ENCODE measurements around the gene EPHB1. TPM values are rescaled to one million over a fixed set of nuclear protein-coding genes. Genes with fewer than 3 reads are reported as not detected.

The EPHB1 gene
- total RNA-seq, 5 donors from 2014 or later (not counting 1 experiment from before 2014, with no cell fraction given): 0.28 to 0.72 (median 0.31) TPM; not detected in 1

GRCh38 chr3:134929976-134930375 lies 134.9 kb downstream of the EPHB1 start:
- no peak for ATAC-seq (replicated peaks in 1 of 4)
- Mint-ChIP-seq H3K4me1 (peaks cover 0 to 9% (median 0%) of the 10 kb centered on the region in 3 donors), H3K36me3 (no peaks in the 10 kb centered on the region), H3K27me3 (peaks cover 0 to 3% of the 10 kb centered on the region in 2 donors), H3K27ac (no peak overlapping the region), H3K4me3 (no peak overlapping the region), H3K9me3 (peaks cover 0 to 3% (median 0%) of the 10 kb centered on the region in 3 donors)
- Histone ChIP-seq H3K4me1 (ENCODE audit: control insufficient read depth in 1 of 2, extremely low read depth in 1 of 2, insufficient read depth in 2 of 2, low read length in 2 of 2) (no peaks in the 10 kb centered on the region), H3K27ac (ENCODE audit: low read length) (no peak overlapping the region), H3K27me3 (replicated peaks in 1 of 2; ENCODE audit: control insufficient read depth in 2 of 2, extremely low read depth in 1 of 2, insufficient read depth in 2 of 2, low read length in 1 of 2) (no peaks in the 10 kb centered on the region), H3K36me3 (ENCODE audit: control insufficient read depth in 2 of 2, extremely low read depth in 1 of 2, insufficient read depth in 1 of 2, low read length in 1 of 2) (no peaks in the 10 kb centered on the region), H3K9me3 (no peaks in the 10 kb centered on the region), H3K4me3 (ENCODE audit: control insufficient read depth in 1 of 2, extremely low read depth in 1 of 2, low read length in 1 of 2) (no peak overlapping the region)
- CTCF ChIA-PET: no interaction called here
- WGBS (ENCODE audit: insufficient coverage): no CpG with 5 or more reads among the region's 2 CpGs
- DNase-seq: no peak
- POLR2A ChIA-PET: no interaction called here

- Mint-ChIP-seq H3K27me3 (peaks cover 0 to 3% of the 10 kb centered on the region in 2 donors), H3K4me3 (no peak overlapping the region)
Measured at GRCh38 chr3:134931045-134931785, 136.2 kb downstream of the EPHB1 start.

GRCh38 chr3:134932035-134932434 lies 137.0 kb downstream of the EPHB1 start:
- H3K27ac ChIP-seq (ENCODE audit: low read length): no peak overlapping the region
- H3K9me3 ChIP-seq: no peaks in the 10 kb centered on the region
- CTCF ChIA-PET: no interaction called here
- WGBS (ENCODE audit: insufficient coverage): 80% methylated on average over 2 of the region's 6 CpGs
- Mint-ChIP-seq H3K4me3 (no peak overlapping the region), H3K4me1 (peaks cover 0 to 9% (median 0%) of the 10 kb centered on the region in 3 donors), H3K9me3 (no peaks in the 10 kb centered on the region), H3K27me3 (peaks cover 0 to 3% of the 10 kb centered on the region in 2 donors), H3K27ac (no peak overlapping the region), H3K36me3 (no peaks in the 10 kb centered on the region)
- no peaks in the 10 kb centered on the region for H3K4me1 ChIP-seq (ENCODE audit: control insufficient read depth in 1 of 2, extremely low read depth in 1 of 2, insufficient read depth in 2 of 2, low read length in 2 of 2)
- no peaks in the 10 kb centered on the region for H3K36me3 ChIP-seq (ENCODE audit: control insufficient read depth in 2 of 2, extremely low read depth in 1 of 2, insufficient read depth in 1 of 2, low read length in 1 of 2)
- H3K4me3 ChIP-seq (ENCODE audit: control insufficient read depth in 1 of 2, extremely low read depth in 1 of 2, low read length in 1 of 2): no peak overlapping the region
- no peak for ATAC-seq (replicated peaks in 1 of 4)
- POLR2A ChIA-PET: no interaction called here
- DNase-seq: no peak
- no peaks in the 10 kb centered on the region for H3K27me3 ChIP-seq (replicated peaks in 1 of 2; ENCODE audit: control insufficient read depth in 2 of 2, extremely low read depth in 1 of 2, insufficient read depth in 2 of 2, low read length in 1 of 2)

More at GRCh38 chr3:134931045-134931785, 136.2 kb downstream of the EPHB1 start:
- Mint-ChIP-seq H3K36me3 (no peaks in the 10 kb centered on the region), H3K4me1 (peaks cover 0 to 9% (median 0%) of the 10 kb centered on the region in 3 donors), H3K9me3 (no peaks in the 10 kb centered on the region), H3K27ac (no peak overlapping the region)
- no peaks in the 10 kb centered on the region for H3K4me1 ChIP-seq (ENCODE audit: control insufficient read depth in 1 of 2, extremely low read depth in 1 of 2, insufficient read depth in 2 of 2, low read length in 2 of 2)
- DNase-seq (no peak), ATAC-seq (replicated peaks in 1 of 4) (no peak)
- no peaks in the 10 kb centered on the region for H3K9me3 ChIP-seq
- H3K4me3 ChIP-seq (ENCODE audit: control insufficient read depth in 1 of 2, extremely low read depth in 1 of 2, low read length in 1 of 2): no peak overlapping the region
- no peaks in the 10 kb centered on the region for H3K27me3 ChIP-seq (replicated peaks in 1 of 2; ENCODE audit: control insufficient read depth in 2 of 2, extremely low read depth in 1 of 2, insufficient read depth in 2 of 2, low read length in 1 of 2)
- WGBS (ENCODE audit: insufficient coverage): 76% methylated on average over 4 of the region's 5 CpGs
- no peaks in the 10 kb centered on the region for H3K36me3 ChIP-seq (ENCODE audit: control insufficient read depth in 2 of 2, extremely low read depth in 1 of 2, insufficient read depth in 1 of 2, low read length in 1 of 2)
- ChIA-PET CTCF (no interaction called here), POLR2A (no interaction called here)
- no peak overlapping the region for H3K27ac ChIP-seq (ENCODE audit: low read length)

GRCh38 chr3:134933997-134934396 lies 138.9 kb downstream of the EPHB1 start:
- Histone ChIP-seq H3K4me1 (ENCODE audit: control insufficient read depth in 1 of 2, extremely low read depth in 1 of 2, insufficient read depth in 2 of 2, low read length in 2 of 2) (no peaks in the 10 kb centered on the region), H3K36me3 (ENCODE audit: control insufficient read depth in 2 of 2, extremely low read depth in 1 of 2, insufficient read depth in 1 of 2, low read length in 1 of 2) (no peaks in the 10 kb centered on the region), H3K9me3 (no peaks in the 10 kb centered on the region), H3K4me3 (ENCODE audit: control insufficient read depth in 1 of 2, extremely low read depth in 1 of 2, low read length in 1 of 2) (no peak overlapping the region), H3K27me3 (replicated peaks in 1 of 2; ENCODE audit: control insufficient read depth in 2 of 2, extremely low read depth in 1 of 2, insufficient read depth in 2 of 2, low read length in 1 of 2) (peaks cover 0 to 7% of the 10 kb centered on the region in 2 experiments), H3K27ac (ENCODE audit: low read length) (no peak overlapping the region)
- Mint-ChIP-seq H3K27me3 (peaks cover 0 to 4% of the 10 kb centered on the region in 2 donors), H3K36me3 (no peaks in the 10 kb centered on the region), H3K27ac (no peak overlapping the region), H3K9me3 (no peaks in the 10 kb centered on the region), H3K4me3 (no peak overlapping the region), H3K4me1 (peaks cover 0 to 4% (median 0%) of the 10 kb centered on the region in 3 donors)
- no peak for ATAC-seq (replicated peaks in 1 of 4)
- no peak for DNase-seq
- CTCF ChIA-PET: no interaction called here
- POLR2A ChIA-PET: no interaction called here
- 84% methylated on average over 3 of the region's 4 CpGs for WGBS (ENCODE audit: insufficient coverage)

- H3K4me3 Mint-ChIP-seq: no peak overlapping the region
- DNase-seq (no peak), ATAC-seq (replicated peaks in 1 of 4) (no peak)
Measured at GRCh38 chr3:134934933-134935332, 139.9 kb downstream of the EPHB1 start.

GRCh38 chr3:134937256-134938028 lies 142.4 kb downstream of the EPHB1 start:
- H3K27me3 Mint-ChIP-seq: peaks cover 0 to 4% of the 10 kb centered on the region in 2 donors
- H3K27me3 ChIP-seq (replicated peaks in 1 of 2; ENCODE audit: control insufficient read depth in 2 of 2, extremely low read depth in 1 of 2, insufficient read depth in 2 of 2, low read length in 1 of 2): peaks cover 0 to 11% of the 10 kb centered on the region in 2 experiments
- no peaks in the 10 kb centered on the region for H3K36me3 ChIP-seq (ENCODE audit: control insufficient read depth in 2 of 2, extremely low read depth in 1 of 2, insufficient read depth in 1 of 2, low read length in 1 of 2)
- no peak for DNase-seq
- H3K36me3 Mint-ChIP-seq: no peaks in the 10 kb centered on the region
- peaks cover 0 to 6% (median 0%) of the 10 kb centered on the region in 3 donors for H3K9me3 Mint-ChIP-seq
- H3K4me3 ChIP-seq (ENCODE audit: control insufficient read depth in 1 of 2, extremely low read depth in 1 of 2, low read length in 1 of 2): no peak overlapping the region
- WGBS (ENCODE audit: insufficient coverage): 59% methylated on average over 5 of the region's 8 CpGs
- H3K9me3 ChIP-seq: no peaks in the 10 kb centered on the region
- ChIA-PET POLR2A (no interaction called here), CTCF (no interaction called here)
- H3K4me1 ChIP-seq (ENCODE audit: control insufficient read depth in 1 of 2, extremely low read depth in 1 of 2, insufficient read depth in 2 of 2, low read length in 2 of 2): no peaks in the 10 kb centered on the region
- no peaks in the 10 kb centered on the region for H3K4me1 Mint-ChIP-seq
- H3K27ac Mint-ChIP-seq: no peak overlapping the region
- H3K4me3 Mint-ChIP-seq: no peak overlapping the region
- H3K27ac ChIP-seq (ENCODE audit: low read length): no peak overlapping the region
- ATAC-seq (replicated peaks in 1 of 4): no peak

More at GRCh38 chr3:134934933-134935332, 139.9 kb downstream of the EPHB1 start:
- Histone ChIP-seq H3K9me3 (no peaks in the 10 kb centered on the region), H3K27me3 (replicated peaks in 1 of 2; ENCODE audit: control insufficient read depth in 2 of 2, extremely low read depth in 1 of 2, insufficient read depth in 2 of 2, low read length in 1 of 2) (peaks cover 0 to 11% of the 10 kb centered on the region in 2 experiments), H3K4me1 (ENCODE audit: control insufficient read depth in 1 of 2, extremely low read depth in 1 of 2, insufficient read depth in 2 of 2, low read length in 2 of 2) (no peaks in the 10 kb centered on the region), H3K27ac (ENCODE audit: low read length) (no peak overlapping the region), H3K4me3 (ENCODE audit: control insufficient read depth in 1 of 2, extremely low read depth in 1 of 2, low read length in 1 of 2) (no peak overlapping the region), H3K36me3 (ENCODE audit: control insufficient read depth in 2 of 2, extremely low read depth in 1 of 2, insufficient read depth in 1 of 2, low read length in 1 of 2) (no peaks in the 10 kb centered on the region)
- POLR2A ChIA-PET: no interaction called here
- Mint-ChIP-seq H3K27ac (no peak overlapping the region), H3K4me1 (no peaks in the 10 kb centered on the region), H3K9me3 (no peaks in the 10 kb centered on the region), H3K36me3 (no peaks in the 10 kb centered on the region), H3K27me3 (peaks cover 0 to 4% of the 10 kb centered on the region in 2 donors)
- 90% methylated on average over 2 of the region's 2 CpGs for WGBS (ENCODE audit: insufficient coverage)
- CTCF ChIA-PET: no interaction called here

Data from T-cell (primary cell).